ENCODE results near the gene PLSCR3. TPM values are rescaled to one million over a fixed set of nuclear protein-coding genes. Genes with fewer than 3 reads are reported as not detected.
"Not testable (repeated sequence)": the region's sequence is repeated elsewhere in the genome, so short reads cannot be mapped to it uniquely, and the experiment has no call there.

The PLSCR3 gene
- total RNA-seq, 1 experiment from 2014 or later, result 21.9 TPM

- DNase-seq, result no peak
- Mint-ChIP-seq H3K4me1 (ENCODE audit: low read depth, unreplicated experiment) (no peaks in the 10 kb centered on the region), H3K36me3 (ENCODE audit: insufficient read depth, unreplicated experiment) (no peaks in the 10 kb centered on the region), H3K9me3 (ENCODE audit: low read depth, unreplicated experiment) (no peaks in the 10 kb centered on the region), H3K27ac (ENCODE audit: unreplicated experiment) (no peak overlapping the region), H3K27me3 (ENCODE audit: unreplicated experiment) (peaks cover 13% of the 10 kb centered on the region), H3K4me3 (ENCODE audit: low read depth, unreplicated experiment) (no peak overlapping the region)
- CTCF ChIA-PET, result interaction anchor here (0.6 to 1.5 kb wide), 2 partner anchors 14 to 185 kb away, joined by 3 to 5 read pairs; no protein-coding TSS in a partner anchor
- intact Hi-C loops (cut with micrococcal nuclease; ENCODE audit: unreplicated experiment), result no loop called here
- TF ChIP-seq CTCF (IDR thresholded peaks at IDR 0.05; ENCODE audit: unreplicated experiment), result no peak
- no TSS peak for BruUV-seq (replicated peaks)
Measured at GRCh38 chr17:7369825-7370224, 24.5 kb downstream of the PLSCR3 start.

DNA sequence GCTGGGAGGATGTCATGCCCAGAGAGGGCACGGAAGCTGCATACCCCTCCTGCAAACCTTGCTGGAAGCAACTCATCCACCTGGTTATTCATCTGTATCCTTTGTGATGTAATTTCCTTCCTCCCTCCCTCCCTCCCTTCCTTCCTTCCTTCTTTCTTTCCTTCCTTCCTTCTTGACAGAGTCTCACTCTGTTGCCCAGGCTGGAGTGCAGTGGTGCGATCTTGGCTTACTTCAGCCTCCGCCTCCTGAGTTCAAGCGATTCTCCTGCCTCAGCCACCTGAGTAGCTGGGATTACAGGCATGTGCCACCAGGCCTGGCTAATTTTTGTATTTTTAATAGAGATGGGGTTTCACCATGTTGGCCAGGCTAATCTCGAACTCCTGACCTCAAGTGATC is 25.7 kb downstream of the PLSCR3 start:
- H3K9me3 Mint-ChIP-seq (ENCODE audit: low read depth, unreplicated experiment); CTCF ChIA-PET; H3K4me1 Mint-ChIP-seq (ENCODE audit: low read depth, unreplicated experiment); BruUV-seq (replicated peaks); intact Hi-C loops (cut with micrococcal nuclease; ENCODE audit: unreplicated experiment); H3K36me3 Mint-ChIP-seq (ENCODE audit: insufficient read depth, unreplicated experiment); DNase-seq; H3K27ac Mint-ChIP-seq (ENCODE audit: unreplicated experiment); H3K4me3 Mint-ChIP-seq (ENCODE audit: low read depth, unreplicated experiment): not testable (repeated sequence)
- H3K27me3 Mint-ChIP-seq (ENCODE audit: unreplicated experiment), result peaks cover 13% of the 10 kb centered on the region

- DNase-seq, result no peak
- Mint-ChIP-seq H3K4me1 (ENCODE audit: low read depth, unreplicated experiment) (no peaks in the 10 kb centered on the region), H3K9me3 (ENCODE audit: low read depth, unreplicated experiment) (no peaks in the 10 kb centered on the region), H3K27ac (ENCODE audit: unreplicated experiment) (no peak overlapping the region), H3K27me3 (ENCODE audit: unreplicated experiment) (peaks cover 13% of the 10 kb centered on the region), H3K36me3 (ENCODE audit: insufficient read depth, unreplicated experiment) (no peaks in the 10 kb centered on the region), H3K4me3 (ENCODE audit: low read depth, unreplicated experiment) (no peak overlapping the region)
- BruUV-seq (replicated peaks), result no TSS peak
- intact Hi-C loops (cut with micrococcal nuclease; ENCODE audit: unreplicated experiment), result no loop called here
- TF ChIP-seq CTCF (IDR thresholded peaks at IDR 0.05; ENCODE audit: unreplicated experiment), result no peak
- CTCF ChIA-PET, result no interaction called here
Measured at GRCh38 chr17:7367918-7368598, 26.3 kb downstream of the PLSCR3 start.

- Mint-ChIP-seq H3K9me3 (ENCODE audit: low read depth, unreplicated experiment) (no peaks in the 10 kb centered on the region), H3K27ac (ENCODE audit: unreplicated experiment) (no peak overlapping the region), H3K4me3 (ENCODE audit: low read depth, unreplicated experiment) (no peak overlapping the region), H3K27me3 (ENCODE audit: unreplicated experiment) (peaks cover 13% of the 10 kb centered on the region), H3K4me1 (ENCODE audit: low read depth, unreplicated experiment) (no peaks in the 10 kb centered on the region), H3K36me3 (ENCODE audit: insufficient read depth, unreplicated experiment) (no peaks in the 10 kb centered on the region)
- TF ChIP-seq CTCF (IDR thresholded peaks at IDR 0.05; ENCODE audit: unreplicated experiment), result no peak
- no TSS peak for BruUV-seq (replicated peaks)
- intact Hi-C loops (cut with micrococcal nuclease; ENCODE audit: unreplicated experiment), result no loop called here
- no peak for DNase-seq
- CTCF ChIA-PET, result no interaction called here
Measured at GRCh38 chr17:7367083-7367482, 27.2 kb downstream of the PLSCR3 start.

GRCh38 chr17:7365963-7366362 is 28.4 kb downstream of the PLSCR3 start:
- intact Hi-C loops (cut with micrococcal nuclease; ENCODE audit: unreplicated experiment); H3K4me1 Mint-ChIP-seq (ENCODE audit: low read depth, unreplicated experiment); H3K27ac Mint-ChIP-seq (ENCODE audit: unreplicated experiment); H3K9me3 Mint-ChIP-seq (ENCODE audit: low read depth, unreplicated experiment); H3K36me3 Mint-ChIP-seq (ENCODE audit: insufficient read depth, unreplicated experiment); BruUV-seq (replicated peaks); DNase-seq; H3K4me3 Mint-ChIP-seq (ENCODE audit: low read depth, unreplicated experiment): not testable (repeated sequence)
- CTCF ChIA-PET, result interaction anchor here (0.6 kb wide), 1 partner anchor 69 kb away, joined by 3 read pairs; no protein-coding TSS in a partner anchor
- H3K27me3 Mint-ChIP-seq (ENCODE audit: unreplicated experiment), result peaks cover 13% of the 10 kb centered on the region

Data from Calu3 (cell line).